A673 (cell line): ENCODE measurements around the gene EFNA5. TPM values are rescaled to one million over a fixed set of nuclear protein-coding genes. Genes with fewer than 3 reads are reported as not detected.

Experiments
- BruUV-seq: library from RNA; stranded (reverse); fragments of 400-500 nt; replicated peaks from 2 replicates; lab custom pipeline; 2021; lab: Mats Ljungman, UMichigan
- CTCF ChIA-PET: fragments of 300-600 bp; sonication (Branson Sonifier 250); formaldehyde crosslinking; loops from one replicate; lab custom pipeline; 2022; ENCODE audit warnings: antibody characterized with exemption; lab: Charles Lee
- POLR2A ChIA-PET: fragments of 300-600 bp; sonication (Branson Sonifier 250); formaldehyde crosslinking; loops from one replicate; lab custom pipeline; 2022; ENCODE audit warnings: antibody characterized with exemption; ENCODE audit not compliant: low non-redundant PET; lab: Charles Lee
- DNase-seq: peaks from one replicate; pipeline ENCODE4 v3.0.0-alpha.2; 2015; ENCODE audit warnings: low spot score
- H3K27ac ChIP-seq: fragments of 200-600 bp; sonication (generic); 2 replicates; pipeline ENCODE4 v1.5.1; 2016; ENCODE audit warnings: mixed run types, low read depth, mild to moderate bottlenecking, mixed read lengths, antibody characterized with exemption, low read length; ENCODE audit not compliant: poor library complexity, severe bottlenecking
- H3K27me3 ChIP-seq: fragments of 200-600 bp; sonication (generic); replicated peaks from 2 replicates; pipeline ENCODE4 v1.6.1; 2017; ENCODE audit warnings: mixed run types, low read depth, mild to moderate bottlenecking, mixed read lengths, antibody characterized with exemption, low read length; ENCODE audit not compliant: insufficient read depth, poor library complexity
- H3K36me3 ChIP-seq: fragments of 200-600 bp; sonication (generic); 2 replicates; pipeline ENCODE4 v1.6.1; 2016; ENCODE audit warnings: mixed run types, mild to moderate bottlenecking, mixed read lengths, antibody characterized with exemption, low read length; ENCODE audit not compliant: insufficient read depth, poor library complexity, severe bottlenecking
- H3K4me1 ChIP-seq: fragments of 200-600 bp; sonication (generic); 2 replicates; pipeline ENCODE4 v1.6.1; 2017; ENCODE audit warnings: mixed run types, mild to moderate bottlenecking, mixed read lengths, antibody characterized with exemption, low read length; ENCODE audit not compliant: insufficient read depth, poor library complexity, severe bottlenecking
- H3K4me3 ChIP-seq: fragments of 200-600 bp; sonication (generic); 2 replicates; pipeline ENCODE4 v1.5.1; 2016; ENCODE audit warnings: low read depth, mixed run types, mild to moderate bottlenecking, mixed read lengths, low read length; ENCODE audit not compliant: poor library complexity, severe bottlenecking
- H3K9me3 ChIP-seq: fragments of 200-600 bp; sonication (generic); 2 replicates; pipeline ENCODE4 v1.6.1; 2016; ENCODE audit warnings: mixed run types, low read depth, mild to moderate bottlenecking, mixed read lengths, antibody characterized with exemption, low read length; ENCODE audit not compliant: poor library complexity, severe bottlenecking
- CTCF ChIP-seq: fragments of 300-800, 200-600 bp; sonication (generic); conservative IDR thresholded peaks from 2 replicates; pipeline ENCODE4 v1.5.1; 2017; ENCODE audit warnings: low read depth, mild to moderate bottlenecking, antibody characterized with exemption, low read length, moderate library complexity, mixed read lengths
- EZH2 ChIP-seq: fragments of 200-600 bp; sonication (generic); IDR thresholded peaks from 2 replicates; pipeline ENCODE4 v1.6.1; 2017; ENCODE audit warnings: borderline replicate concordance, low read depth, mild to moderate bottlenecking, mixed read lengths, antibody characterized with exemption, low read length; ENCODE audit not compliant: poor library complexity, severe bottlenecking
- intact Hi-C: fragments of 100-400 bp; cut with micrococcal nuclease; formaldehyde crosslinking; loops from one replicate; pipeline ENCODE4 v1.10.0; 2022; ENCODE audit not compliant: unreplicated experiment
- total RNA-seq: library from RNA; stranded (reverse); gene quantifications from 2 replicates; pipeline ENCODE4 v1.2.3, GENCODE V29; 2021

EFNA5 gene
- total RNA-seq, 1 experiment from 2014 or later = 16.7 TPM

GRCh38 chr5:107414802-107415201 is 255.9 kb downstream of the EFNA5 start:
- no peaks in the 10 kb centered on the region for H3K9me3 ChIP-seq
- no peak for DNase-seq
- POLR2A ChIA-PET = no interaction called here
- H3K36me3 ChIP-seq = no peaks in the 10 kb centered on the region
- no peak overlapping the region for H3K4me3 ChIP-seq
- BruUV-seq = no TSS peak
- no peak for TF ChIP-seq EZH2
- no peak for TF ChIP-seq CTCF
- intact Hi-C loops = no loop called here
- H3K4me1 ChIP-seq = no peaks in the 10 kb centered on the region
- H3K27me3 ChIP-seq = no peaks in the 10 kb centered on the region
- H3K27ac ChIP-seq = no peak overlapping the region
- CTCF ChIA-PET = no interaction called here

GRCh38 chr5:107413754-107414153 is 257.0 kb downstream of the EFNA5 start:
- DNase-seq = no peak
- H3K4me1 ChIP-seq = no peaks in the 10 kb centered on the region
- no peaks in the 10 kb centered on the region for H3K27me3 ChIP-seq
- no TSS peak for BruUV-seq
- no peaks in the 10 kb centered on the region for H3K36me3 ChIP-seq
- CTCF ChIA-PET = no interaction called here
- no peak for TF ChIP-seq CTCF
- no peak for TF ChIP-seq EZH2
- H3K4me3 ChIP-seq = no peak overlapping the region
- no peaks in the 10 kb centered on the region for H3K9me3 ChIP-seq
- H3K27ac ChIP-seq = no peak overlapping the region
- POLR2A ChIA-PET = no interaction called here
- intact Hi-C loops = no loop called here

- intact Hi-C loops = no loop called here
- ChIA-PET CTCF (no interaction called here), POLR2A (no interaction called here)
- DNase-seq = no peak
- no TSS peak for BruUV-seq
- H3K27me3 ChIP-seq = no peaks in the 10 kb centered on the region
- no peaks in the 10 kb centered on the region for H3K36me3 ChIP-seq
- no peak overlapping the region for H3K27ac ChIP-seq
- H3K4me3 ChIP-seq = no peak overlapping the region
- no peak for TF ChIP-seq CTCF
- TF ChIP-seq EZH2 = no peak
- H3K9me3 ChIP-seq = no peaks in the 10 kb centered on the region
- H3K4me1 ChIP-seq = peaks cover under 1% of the 10 kb centered on the region
Observed at GRCh38 chr5:107408564-107408963, 262.2 kb downstream of the EFNA5 start.
